GM13976 (cell line): ENCODE data around the gene ZBTB11.
A peak's percentile ranks its signal among the peaks of the same experiment; 100 is the strongest.
"Not testable (repeated sequence)": the region's sequence is repeated elsewhere in the genome, so short reads cannot be mapped to it uniquely, and the experiment has no call there.

Experiments used
- DNase-seq: peaks from one replicate; pipeline ENCODE4 v3.0.0; 2012; ENCODE audit warnings: low spot score
- in situ Hi-C: fragments of 300-500 bp; cut with MboI; formaldehyde crosslinking; loops from one replicate; pipeline ENCODE4 v1.12.0; 2022; ENCODE audit warnings: low sequenced_read_pairs, mixed read lengths, inconsistent platforms; ENCODE audit not compliant: unreplicated experiment
- TF ChIP-seq, protein P1 (sequence below): IDR thresholded peaks from 2 replicates; pipeline ENCODE4 v1.5.1; 2012; ENCODE audit warnings: borderline replicate concordance, mild to moderate bottlenecking; ENCODE audit not compliant: insufficient read depth; ENCODE audit errors: extremely low read depth, missing control alignments, control extremely low read depth

Gene ZBTB11

GRCh38 chr3:101701696-101702634 is 25.0 kb upstream of the ZBTB11 start:
- in situ Hi-C loops, result loop anchor here (10.0 kb wide), 2 partner anchors 93 to 523 kb away; no protein-coding TSS in a partner anchor
- DNase-seq, result no peak
- TF ChIP-seq, protein P1, sequence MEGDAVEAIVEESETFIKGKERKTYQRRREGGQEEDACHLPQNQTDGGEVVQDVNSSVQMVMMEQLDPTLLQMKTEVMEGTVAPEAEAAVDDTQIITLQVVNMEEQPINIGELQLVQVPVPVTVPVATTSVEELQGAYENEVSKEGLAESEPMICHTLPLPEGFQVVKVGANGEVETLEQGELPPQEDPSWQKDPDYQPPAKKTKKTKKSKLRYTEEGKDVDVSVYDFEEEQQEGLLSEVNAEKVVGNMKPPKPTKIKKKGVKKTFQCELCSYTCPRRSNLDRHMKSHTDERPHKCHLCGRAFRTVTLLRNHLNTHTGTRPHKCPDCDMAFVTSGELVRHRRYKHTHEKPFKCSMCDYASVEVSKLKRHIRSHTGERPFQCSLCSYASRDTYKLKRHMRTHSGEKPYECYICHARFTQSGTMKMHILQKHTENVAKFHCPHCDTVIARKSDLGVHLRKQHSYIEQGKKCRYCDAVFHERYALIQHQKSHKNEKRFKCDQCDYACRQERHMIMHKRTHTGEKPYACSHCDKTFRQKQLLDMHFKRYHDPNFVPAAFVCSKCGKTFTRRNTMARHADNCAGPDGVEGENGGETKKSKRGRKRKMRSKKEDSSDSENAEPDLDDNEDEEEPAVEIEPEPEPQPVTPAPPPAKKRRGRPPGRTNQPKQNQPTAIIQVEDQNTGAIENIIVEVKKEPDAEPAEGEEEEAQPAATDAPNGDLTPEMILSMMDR, result no peak

GRCh38 chr3:101695779-101696372 is 18.9 kb upstream of the ZBTB11 start:
- no peak for DNase-seq
- TF ChIP-seq, protein P1, result peak; percentile 59
- in situ Hi-C loops, result no loop called here

GRCh38 chr3:101694836-101695235 is 17.9 kb upstream of the ZBTB11 start:
- in situ Hi-C loops, DNase-seq: not testable (repeated sequence)

DNA sequence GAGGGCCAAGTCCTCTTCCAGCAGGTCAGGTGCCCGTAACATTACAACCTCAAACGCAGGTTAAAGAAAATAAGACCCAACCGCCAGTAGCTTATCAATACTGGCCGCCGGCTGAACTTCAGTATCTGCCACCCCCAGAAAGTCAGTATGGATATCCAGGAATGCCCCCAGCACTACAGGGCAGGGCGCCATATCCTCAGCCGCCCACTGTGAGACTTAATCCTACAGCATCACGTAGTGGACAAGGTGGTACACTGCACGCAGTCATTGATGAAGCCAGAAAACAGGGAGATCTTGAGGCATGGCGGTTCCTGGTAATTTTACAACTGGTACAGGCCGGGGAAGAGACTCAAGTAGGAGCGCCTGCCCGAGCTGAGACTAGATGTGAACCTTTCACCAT is 16.6 kb upstream of the ZBTB11 start:
- in situ Hi-C loops, DNase-seq: not testable (repeated sequence)
- TF ChIP-seq, protein P1, result peak; percentile 56

DNA sequence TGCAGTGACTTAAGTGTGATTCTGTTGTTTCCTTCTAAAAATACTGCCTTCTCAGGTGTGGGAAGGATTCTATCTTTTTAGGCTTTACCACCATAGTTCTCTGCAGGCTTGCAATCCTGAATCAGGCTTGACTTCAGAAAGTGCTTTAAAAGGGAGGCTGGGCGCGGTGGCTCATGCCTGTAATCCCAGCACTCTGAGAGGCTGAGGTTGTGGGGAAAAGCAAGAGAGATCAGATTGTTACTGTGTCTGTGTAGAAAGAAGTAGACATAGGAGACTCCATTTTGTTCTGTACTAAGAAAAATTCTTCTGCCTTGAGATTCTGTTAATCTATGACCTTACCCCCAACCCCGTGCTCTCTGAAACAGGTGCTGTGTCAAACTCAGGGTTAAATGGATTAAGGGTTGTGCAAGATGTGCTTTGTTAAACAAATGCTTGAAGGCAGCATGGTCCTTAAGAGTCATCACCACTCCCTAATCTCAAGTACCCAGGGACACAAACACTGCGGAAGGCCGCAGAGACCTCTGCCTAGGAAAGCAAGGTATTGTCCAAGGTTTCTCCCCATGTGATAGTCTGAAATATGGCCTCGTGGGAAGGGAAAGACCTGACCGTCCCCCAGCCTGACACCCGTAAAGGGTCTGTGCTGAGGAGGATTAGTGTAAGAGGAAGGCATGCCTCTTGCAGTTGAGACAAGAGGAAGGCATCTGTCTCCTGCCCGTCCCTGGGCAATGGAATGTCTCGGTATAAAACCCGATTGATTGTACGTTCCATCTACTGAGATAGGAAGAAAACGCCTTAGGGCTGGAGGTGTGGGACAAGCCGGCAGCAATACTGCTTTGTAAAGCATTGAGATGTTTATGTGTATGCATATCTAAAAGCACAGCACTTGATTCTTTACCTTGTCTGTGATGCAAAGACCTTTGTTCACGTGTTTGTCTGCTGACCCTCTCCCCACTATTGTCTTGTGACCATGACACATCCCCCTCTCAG is 15.0 kb upstream of the ZBTB11 start:
- in situ Hi-C loops, DNase-seq: not testable (repeated sequence)

DNA sequence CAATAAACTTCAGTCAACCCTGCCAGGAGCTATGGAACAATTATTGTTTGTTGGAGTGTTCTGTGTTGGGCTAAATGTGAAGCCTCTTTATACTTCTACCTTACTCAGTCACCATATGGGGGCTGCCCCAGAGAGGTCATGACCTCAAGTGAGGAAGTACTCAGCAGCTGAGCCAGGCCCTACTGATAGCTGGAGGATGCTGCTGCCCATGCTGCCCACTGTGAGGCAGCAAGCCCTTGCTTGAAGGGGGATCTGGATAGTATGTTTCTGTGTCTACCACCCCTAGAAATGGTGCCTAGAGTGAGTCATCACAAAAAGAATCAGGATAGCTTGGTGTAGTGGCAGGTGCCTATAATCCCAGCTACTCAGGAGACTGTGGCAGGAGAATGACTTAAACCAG is 14.0 kb upstream of the ZBTB11 start:
- in situ Hi-C loops, result no loop called here
- DNase-seq, result peak; percentile 46
- TF ChIP-seq, protein P1, result peak; percentile 3

DNA sequence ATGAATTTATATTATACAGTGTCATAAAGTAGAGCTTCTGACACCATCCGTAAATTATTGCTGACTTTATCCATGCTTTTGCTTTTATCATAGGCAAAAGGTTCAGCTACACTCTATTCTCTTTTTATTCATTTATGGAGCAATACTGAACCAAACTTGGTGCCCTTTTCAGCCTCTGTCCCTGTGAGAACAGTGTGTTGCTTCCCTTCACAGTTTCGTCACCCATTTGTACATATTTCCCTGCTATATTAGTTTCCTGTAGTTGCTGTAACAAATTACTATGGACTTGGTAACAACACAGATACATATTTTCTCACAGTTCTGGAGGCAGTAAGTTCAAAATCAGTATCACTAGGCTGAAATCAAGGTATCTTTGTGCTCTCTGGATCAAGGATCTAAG is 12.4 kb upstream of the ZBTB11 start:
- no peak for DNase-seq
- in situ Hi-C loops, result no loop called here
- TF ChIP-seq, protein P1, result no peak
